B cell (primary cell): ENCODE data around the gene NOS1.

Experiments
- EZH2 ChIP-seq: IDR thresholded peaks from 2 replicates; pipeline ENCODE4 v1.6.1; 2012; ENCODE audit warnings: borderline replicate concordance, low read depth, mild to moderate bottlenecking, moderate library complexity, low read length; ENCODE audit not compliant: insufficient read depth, poor library complexity, severe bottlenecking
- TF ChIP-seq, protein P1 (sequence below): fragments of 200-600 bp; IDR thresholded peaks from one replicate; pipeline ENCODE4 v1.8.0; 2022; ENCODE audit warnings: antibody characterized with exemption, mild to moderate bottlenecking

DNA sequence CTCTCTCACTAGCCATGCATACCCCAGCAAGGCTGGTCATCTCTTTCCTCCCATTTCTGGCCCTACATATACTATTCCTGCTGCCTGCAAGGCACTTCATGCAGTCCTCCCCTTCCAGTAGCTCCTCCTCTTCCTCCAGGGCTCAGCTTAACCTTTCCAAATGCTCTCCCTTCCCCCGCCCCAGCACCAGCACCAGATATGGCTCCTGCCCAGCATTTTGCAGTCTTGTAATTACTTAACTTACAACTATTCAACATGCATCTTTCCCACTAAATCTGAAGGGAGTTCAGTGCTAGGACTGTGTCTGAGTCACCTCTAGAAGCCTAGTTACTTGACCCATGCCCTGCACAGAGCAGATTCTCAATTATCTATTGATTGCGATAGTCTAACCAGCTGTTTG is 169.4 kb downstream of the NOS1 start:
- TF ChIP-seq, protein P1, sequence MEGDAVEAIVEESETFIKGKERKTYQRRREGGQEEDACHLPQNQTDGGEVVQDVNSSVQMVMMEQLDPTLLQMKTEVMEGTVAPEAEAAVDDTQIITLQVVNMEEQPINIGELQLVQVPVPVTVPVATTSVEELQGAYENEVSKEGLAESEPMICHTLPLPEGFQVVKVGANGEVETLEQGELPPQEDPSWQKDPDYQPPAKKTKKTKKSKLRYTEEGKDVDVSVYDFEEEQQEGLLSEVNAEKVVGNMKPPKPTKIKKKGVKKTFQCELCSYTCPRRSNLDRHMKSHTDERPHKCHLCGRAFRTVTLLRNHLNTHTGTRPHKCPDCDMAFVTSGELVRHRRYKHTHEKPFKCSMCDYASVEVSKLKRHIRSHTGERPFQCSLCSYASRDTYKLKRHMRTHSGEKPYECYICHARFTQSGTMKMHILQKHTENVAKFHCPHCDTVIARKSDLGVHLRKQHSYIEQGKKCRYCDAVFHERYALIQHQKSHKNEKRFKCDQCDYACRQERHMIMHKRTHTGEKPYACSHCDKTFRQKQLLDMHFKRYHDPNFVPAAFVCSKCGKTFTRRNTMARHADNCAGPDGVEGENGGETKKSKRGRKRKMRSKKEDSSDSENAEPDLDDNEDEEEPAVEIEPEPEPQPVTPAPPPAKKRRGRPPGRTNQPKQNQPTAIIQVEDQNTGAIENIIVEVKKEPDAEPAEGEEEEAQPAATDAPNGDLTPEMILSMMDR = no peak
- no peak for TF ChIP-seq EZH2
